Middle frontal gyrus (tissue), 1 donor: ENCODE results near the gene CRX.
"Not testable (repeated sequence)": the region's sequence is repeated elsewhere in the genome, so short reads cannot be mapped to it uniquely, and the experiment has no call there.

Experiments used
- DNase-seq: peaks from one replicate; pipeline ENCODE4 v3.0.0-alpha.2; 2015; ENCODE audit warnings: low spot score; ENCODE audit errors: extremely low spot score

The CRX gene

GRCh38 chr19:47803671-47804070 is 18.1 kb upstream of the CRX start:
- not testable (repeated sequence) for DNase-seq

- not testable (repeated sequence) for DNase-seq
These were observed 17.3 kb upstream of the CRX start, which contains the start of gene TPRX1 for GRCh38 chr19:47804451-47804850. TSS of gene TPRX1 (minus strand) at chr19:47804551. CDS start at chr19:47804539, 12 bp downstream.

- no peak for DNase-seq
These were observed 16.4 kb upstream of the CRX start for GRCh38 chr19:47805313-47805712.

- no peak for DNase-seq
These were observed 15.3 kb upstream of the CRX start for GRCh38 chr19:47806435-47806834.

GRCh38 chr19:47813304-47813994 is 8.3 kb upstream of the CRX start:
- DNase-seq = no peak

GRCh38 chr19:47813995-47814328 is 7.8 kb upstream of the CRX start:
- DNase-seq = no peak

- DNase-seq = not testable (repeated sequence)
These were observed 5.5 kb upstream of the CRX start for GRCh38 chr19:47816270-47816669.

- not testable (repeated sequence) for DNase-seq
These were observed 3.5 kb upstream of the CRX start for GRCh38 chr19:47818221-47818620.

- DNase-seq = no peak
These were observed 1.9 kb upstream of the CRX start for GRCh38 chr19:47819858-47820257.

GRCh38 chr19:47820410-47820809 is 1.3 kb upstream of the CRX start:
- no peak for DNase-seq

- no peak for DNase-seq
These were observed 2.7 kb downstream of the CRX start for GRCh38 chr19:47824396-47824795.

- no peak for DNase-seq
These were observed 5.1 kb downstream of the CRX start for GRCh38 chr19:47826800-47827199.

GRCh38 chr19:47832723-47833122 is 11.0 kb downstream of the CRX start:
- no peak for DNase-seq

GRCh38 chr19:47836038-47836437 is 14.3 kb downstream of the CRX start:
- DNase-seq = no peak

- DNase-seq = no peak
These were observed 17.7 kb downstream of the CRX start for GRCh38 chr19:47839411-47839810.

GRCh38 chr19:47839913-47840312 is 18.2 kb downstream of the CRX start:
- DNase-seq = no peak

GRCh38 chr19:47842941-47843340 is 21.2 kb downstream of the CRX start:
- no peak for DNase-seq

GRCh38 chr19:47848425-47848822 is 26.7 kb downstream of the CRX start:
- DNase-seq = no peak

GRCh38 chr19:47848823-47849473 is 27.2 kb downstream of the CRX start:
- DNase-seq = no peak

- no peak for DNase-seq
These were observed 31.3 kb downstream of the CRX start for GRCh38 chr19:47853003-47853402.

- no peak for DNase-seq
These were observed 32.7 kb downstream of the CRX start for GRCh38 chr19:47854459-47854858.

- not testable (repeated sequence) for DNase-seq
These were observed 36.5 kb downstream of the CRX start for GRCh38 chr19:47858231-47858630.

- not testable (repeated sequence) for DNase-seq
These were observed 37.0 kb downstream of the CRX start, which contains the start of gene TPRX2 for GRCh38 chr19:47858646-47859285. TSS of gene TPRX2 (plus strand) at chr19:47859235. CDS start at chr19:47859247, 12 bp downstream.
